Measurements from ENCODE around the gene EVPL. TPM values are rescaled to one million over a fixed set of nuclear protein-coding genes. Genes with fewer than 3 reads are reported as not detected.

Gene EVPL
- total and polyA plus RNA-seq, 2 experiments from 2014 or later = 2.0 to 2.7 TPM

- Histone ChIP-seq H4K20me1 (ENCODE audit: insufficient read depth, poor library complexity, severe bottlenecking) (no peaks in the 10 kb centered on the region), H2AFZ (no peak overlapping the region), H3K9me3 (ENCODE audit: low read depth) (no peaks in the 10 kb centered on the region), H3K27me3 (no peaks in the 10 kb centered on the region), H3K4me1 (ENCODE audit: insufficient read depth) (peaks cover 8% of the 10 kb centered on the region), H3K4me3 (no peak overlapping the region), H3K36me3 (replicated peaks; ENCODE audit: insufficient read depth, low read depth) (no peaks in the 10 kb centered on the region), H3K9me2 (replicated peaks; ENCODE audit: insufficient read depth) (no peaks in the 10 kb centered on the region), H3K79me2 (no peaks in the 10 kb centered on the region), H3K4me2 (no peak overlapping the region), H3K27ac (no peak overlapping the region)
- 95% methylated on average over 36 of the region's 36 CpGs for WGBS (ENCODE audit: low lambda C conversion rate, missing lambda C conversion rate)
- TF ChIP-seq EZH2 (IDR thresholded peaks at IDR 0.05; ENCODE audit: borderline replicate concordance) = no peak
- no peak for DNase-seq (ENCODE audit: low spot score)
Measured at GRCh38 chr17:76008208-76008607, 18.9 kb downstream of the EVPL start.

DNA sequence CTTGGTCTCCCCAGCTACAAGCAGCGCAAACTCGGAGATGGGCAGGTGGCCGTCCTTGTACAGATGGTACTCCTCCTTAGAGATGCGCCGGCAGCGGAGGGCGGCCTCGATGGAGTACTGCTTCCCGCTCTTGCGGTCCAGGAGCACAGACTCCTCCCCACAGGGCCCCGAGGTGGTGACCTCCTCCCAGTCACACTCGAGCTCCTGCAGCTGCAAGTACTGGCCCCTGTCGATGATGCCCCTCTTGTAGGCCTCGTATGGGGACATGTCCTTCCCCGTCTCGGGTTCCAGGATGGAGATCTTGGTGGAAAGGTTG, 19.3 kb downstream of the EVPL start:
- H3K9me2 ChIP-seq (replicated peaks; ENCODE audit: insufficient read depth) = no peaks in the 10 kb centered on the region
- H2AFZ ChIP-seq = no peak overlapping the region
- H3K27ac ChIP-seq = no peak overlapping the region
- TF ChIP-seq CTCF (IDR thresholded peaks at IDR 0.05; ENCODE audit: poor library complexity) = no peak
- TF ChIP-seq EZH2phosphoT487 (IDR thresholded peaks at IDR 0.05; ENCODE audit: low read depth, severe bottlenecking, unreplicated experiment) = no peak
- TF ChIP-seq EZH2 (IDR thresholded peaks at IDR 0.05; ENCODE audit: borderline replicate concordance) = no peak
- H3K79me2 ChIP-seq = no peaks in the 10 kb centered on the region
- H3K4me3 ChIP-seq = no peak overlapping the region
- no peak overlapping the region for H3K4me2 ChIP-seq
- no peaks in the 10 kb centered on the region for H4K20me1 ChIP-seq (ENCODE audit: insufficient read depth, poor library complexity, severe bottlenecking)
- H3K9me3 ChIP-seq (ENCODE audit: low read depth) = no peaks in the 10 kb centered on the region
- H3K27me3 ChIP-seq = no peaks in the 10 kb centered on the region
- no peaks in the 10 kb centered on the region for H3K36me3 ChIP-seq (replicated peaks; ENCODE audit: insufficient read depth, low read depth)
- H3K4me1 ChIP-seq (ENCODE audit: insufficient read depth) = peaks cover 9% of the 10 kb centered on the region
- DNase-seq (ENCODE audit: low spot score) = no peak
- WGBS (ENCODE audit: low lambda C conversion rate, missing lambda C conversion rate) = 88% methylated on average over 15 of the region's 16 CpGs

- Histone ChIP-seq H3K4me2 (no peak overlapping the region), H3K36me3 (replicated peaks; ENCODE audit: insufficient read depth, low read depth) (no peaks in the 10 kb centered on the region), H3K79me2 (no peaks in the 10 kb centered on the region), H3K4me3 (no peak overlapping the region), H4K20me1 (ENCODE audit: insufficient read depth, poor library complexity, severe bottlenecking) (no peaks in the 10 kb centered on the region), H3K27ac (no peak overlapping the region), H3K4me1 (ENCODE audit: insufficient read depth) (peaks cover 9% of the 10 kb centered on the region), H3K9me2 (replicated peaks; ENCODE audit: insufficient read depth) (no peaks in the 10 kb centered on the region), H3K27me3 (no peaks in the 10 kb centered on the region), H2AFZ (no peak overlapping the region), H3K9me3 (ENCODE audit: low read depth) (no peaks in the 10 kb centered on the region)
- DNase-seq (ENCODE audit: low spot score) = no peak
- 95% methylated on average over 35 of the region's 39 CpGs for WGBS (ENCODE audit: low lambda C conversion rate, missing lambda C conversion rate)
- TF ChIP-seq EZH2 (IDR thresholded peaks at IDR 0.05; ENCODE audit: borderline replicate concordance) = no peak
- no peak for TF ChIP-seq CTCF (IDR thresholded peaks at IDR 0.05; ENCODE audit: poor library complexity)
- TF ChIP-seq EZH2phosphoT487 (IDR thresholded peaks at IDR 0.05; ENCODE audit: low read depth, severe bottlenecking, unreplicated experiment) = no peak
Measured at GRCh38 chr17:76007131-76007849, 19.8 kb downstream of the EVPL start.

DNA sequence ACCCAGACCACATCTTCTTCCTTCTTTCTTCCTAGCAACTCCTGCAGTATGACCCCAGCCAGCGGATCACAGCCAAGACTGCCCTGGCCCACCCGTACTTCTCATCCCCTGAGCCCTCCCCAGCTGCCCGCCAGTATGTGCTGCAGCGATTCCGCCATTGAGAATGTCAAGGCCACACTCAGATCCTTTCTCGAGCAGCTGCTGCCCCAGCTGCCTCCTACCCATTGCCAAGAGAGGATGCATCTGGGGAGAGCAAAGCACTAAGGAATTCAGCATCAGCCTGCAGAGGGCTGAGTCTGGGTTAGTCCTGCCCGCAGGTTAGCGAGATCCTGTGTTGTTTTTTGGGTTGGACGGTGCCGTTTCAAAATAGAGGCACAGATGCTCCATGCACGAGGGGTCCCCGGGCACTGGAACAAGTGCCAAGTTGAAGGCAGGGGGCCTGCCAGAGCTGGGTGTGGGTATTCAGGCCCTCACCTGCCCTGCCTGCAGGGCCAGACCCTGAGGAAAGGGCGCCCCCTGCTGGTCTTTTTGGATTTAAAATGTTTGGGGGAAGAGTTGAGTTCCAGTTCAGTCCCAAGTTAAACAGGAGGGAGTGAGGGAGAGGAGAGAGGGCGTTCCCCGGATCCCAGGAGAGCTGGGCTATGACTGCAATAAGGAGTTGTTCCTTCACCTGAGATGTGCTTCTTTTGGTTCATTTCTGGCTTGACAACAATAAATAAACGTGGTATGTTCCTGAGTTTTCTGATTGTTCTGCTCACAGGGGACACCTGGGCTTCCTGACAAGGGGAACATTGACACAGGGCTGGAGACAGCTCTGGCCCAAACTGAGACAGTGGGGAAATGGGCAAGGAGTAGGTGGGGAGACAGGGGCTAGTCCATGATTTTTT, 21.6 kb downstream of the EVPL start:
- Histone ChIP-seq H3K27ac (no peak overlapping the region), H3K9me2 (replicated peaks; ENCODE audit: insufficient read depth) (no peaks in the 10 kb centered on the region), H3K4me2 (no peak overlapping the region), H3K9me3 (ENCODE audit: low read depth) (no peaks in the 10 kb centered on the region), H3K4me1 (ENCODE audit: insufficient read depth) (peaks cover 9% of the 10 kb centered on the region), H4K20me1 (ENCODE audit: insufficient read depth, poor library complexity, severe bottlenecking) (no peaks in the 10 kb centered on the region), H3K36me3 (replicated peaks; ENCODE audit: insufficient read depth, low read depth) (no peaks in the 10 kb centered on the region), H3K4me3 (no peak overlapping the region), H3K79me2 (no peaks in the 10 kb centered on the region), H2AFZ (no peak overlapping the region), H3K27me3 (no peaks in the 10 kb centered on the region)
- WGBS (ENCODE audit: low lambda C conversion rate, missing lambda C conversion rate) = 71% methylated on average over 16 of the region's 16 CpGs
- TF ChIP-seq EZH2phosphoT487 (IDR thresholded peaks at IDR 0.05; ENCODE audit: low read depth, severe bottlenecking, unreplicated experiment) (no peak), CTCF (IDR thresholded peaks at IDR 0.05; ENCODE audit: poor library complexity) (peak; percentile 72), EZH2 (IDR thresholded peaks at IDR 0.05; ENCODE audit: borderline replicate concordance) (no peak)
- peak; percentile 85 for DNase-seq (ENCODE audit: low spot score)
